Measurements from ENCODE around the gene ZNF37A. TPM values are rescaled to one million over a fixed set of nuclear protein-coding genes. Genes with fewer than 3 reads are reported as not detected.

ZNF37A gene
- total RNA-seq, 4 donors from 2014 or later = 20.3 to 27.6 (median 24.7) TPM

- Histone ChIP-seq H3K9me3 (peaks cover 0 to 21% (median 5%) of the 10 kb centered on the region in 4 donors), H3K27me3 (no peaks in the 10 kb centered on the region), H3K36me3 (peaks cover 4 to 47% (median 11%) of the 10 kb centered on the region in 3 donors), H3K4me1 (peaks cover 0 to 19% (median 6%) of the 10 kb centered on the region in 4 donors), H3K27ac (peak overlapping the region; percentile 73 to 91 (median 87)), H3K4me3 (peak overlapping the region; percentile 51 to 91 (median 74))
- no peak for DNase-seq (ENCODE audit: low spot score in 2 of 2)
- WGBS, 2 donors = 48 to 57% methylated on average over 21 of the region's 21 CpGs
- TF ChIP-seq CTCF (IDR thresholded peaks at IDR 0.05) (no peak), EP300 (IDR thresholded peaks at IDR 0.05) (no peak), POLR2A (IDR thresholded peaks at IDR 0.05) (no peak)
These were observed 914 bp downstream of the ZNF37A start for GRCh38 chr10:38094927-38095574.

DNA sequence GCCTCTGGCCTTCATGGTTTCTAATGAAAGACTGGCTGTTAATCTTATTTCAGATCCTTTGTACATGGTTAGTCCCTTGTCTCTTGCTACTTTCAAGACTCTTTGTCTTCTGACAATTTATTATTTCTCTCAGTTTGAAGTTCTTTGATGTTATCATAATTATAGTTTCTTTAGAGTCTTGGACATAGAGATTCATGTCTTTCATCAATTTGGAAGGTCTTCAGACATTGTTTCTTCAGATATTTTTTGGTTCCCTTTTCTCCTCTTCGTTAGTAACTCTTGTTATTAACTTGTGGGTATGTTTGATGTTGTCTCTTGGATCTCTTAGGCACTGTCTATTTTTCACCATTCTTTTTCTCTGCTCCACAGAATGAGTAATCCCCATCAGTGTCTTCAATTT, 8.7 kb downstream of the ZNF37A start:
- no peaks in the 10 kb centered on the region for H3K27me3 ChIP-seq
- TF ChIP-seq POLR2A (IDR thresholded peaks at IDR 0.05) (no peak), CTCF (IDR thresholded peaks at IDR 0.05) (no peak), EP300 (IDR thresholded peaks at IDR 0.05) (no peak)
- no peaks in the 10 kb centered on the region for H3K4me1 ChIP-seq
- no peak overlapping the region for H3K27ac ChIP-seq
- DNase-seq (ENCODE audit: low spot score in 2 of 2) = no peak
- peaks cover 2 to 92% (median 26%) of the 10 kb centered on the region in 3 donors for H3K36me3 ChIP-seq
- peaks cover 0 to 92% (median 42%) of the 10 kb centered on the region in 4 donors for H3K9me3 ChIP-seq
- no peak overlapping the region for H3K4me3 ChIP-seq
- 94 to 100% methylated on average over 1 of the region's 1 CpG for WGBS, 2 donors

- no peak overlapping the region for H3K4me3 ChIP-seq
- WGBS, 2 donors = 91% methylated on average over 3 of the region's 3 CpGs
These were observed 9.6 kb downstream of the ZNF37A start for GRCh38 chr10:38103756-38104155.

DNA sequence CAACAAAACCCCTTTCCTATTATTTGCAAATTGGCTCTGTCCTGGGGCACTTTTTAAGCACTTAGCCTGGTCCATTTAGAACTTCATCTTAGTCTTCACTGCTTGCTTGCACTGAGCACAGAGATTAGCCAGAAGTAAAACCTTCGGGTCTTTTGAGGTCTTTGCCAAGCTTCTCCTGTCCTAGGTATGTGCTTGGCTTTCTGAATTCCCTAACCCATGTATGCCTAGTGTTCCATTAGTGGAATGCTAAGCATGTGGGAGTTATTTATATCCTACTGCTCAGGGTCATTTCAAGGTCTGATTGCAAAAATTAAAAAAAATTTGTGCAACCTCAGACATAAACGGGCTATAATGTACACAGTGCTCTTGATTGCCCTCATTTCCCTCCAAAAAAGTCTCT, 18.0 kb downstream of the ZNF37A start:
- Histone ChIP-seq H3K27me3 (no peaks in the 10 kb centered on the region), H3K4me1 (no peaks in the 10 kb centered on the region), H3K4me3 (no peak overlapping the region), H3K36me3 (peaks cover 3 to 77% (median 34%) of the 10 kb centered on the region in 3 donors), H3K9me3 (peaks cover 0 to 100% (median 42%) of the 10 kb centered on the region in 4 donors), H3K27ac (no peak overlapping the region)
- 91 to 95% methylated on average over 2 of the region's 2 CpGs for WGBS, 2 donors
- no peak for DNase-seq (ENCODE audit: low spot score in 2 of 2)
- TF ChIP-seq CTCF (IDR thresholded peaks at IDR 0.05) (no peak), EP300 (IDR thresholded peaks at IDR 0.05) (no peak), POLR2A (IDR thresholded peaks at IDR 0.05) (no peak)

More at GRCh38 chr10:38103756-38104155, 9.6 kb downstream of the ZNF37A start:
- no peaks in the 10 kb centered on the region for H3K27me3 ChIP-seq
- H3K9me3 ChIP-seq = peaks cover 0 to 97% (median 46%) of the 10 kb centered on the region in 4 donors
- H3K36me3 ChIP-seq = peaks cover 2 to 85% (median 26%) of the 10 kb centered on the region in 3 donors
- no peaks in the 10 kb centered on the region for H3K4me1 ChIP-seq
- DNase-seq (ENCODE audit: low spot score in 2 of 2) = no peak
- TF ChIP-seq POLR2A (IDR thresholded peaks at IDR 0.05) (no peak), EP300 (IDR thresholded peaks at IDR 0.05) (no peak), CTCF (IDR thresholded peaks at IDR 0.05) (no peak)
- H3K27ac ChIP-seq = no peak overlapping the region

DNA sequence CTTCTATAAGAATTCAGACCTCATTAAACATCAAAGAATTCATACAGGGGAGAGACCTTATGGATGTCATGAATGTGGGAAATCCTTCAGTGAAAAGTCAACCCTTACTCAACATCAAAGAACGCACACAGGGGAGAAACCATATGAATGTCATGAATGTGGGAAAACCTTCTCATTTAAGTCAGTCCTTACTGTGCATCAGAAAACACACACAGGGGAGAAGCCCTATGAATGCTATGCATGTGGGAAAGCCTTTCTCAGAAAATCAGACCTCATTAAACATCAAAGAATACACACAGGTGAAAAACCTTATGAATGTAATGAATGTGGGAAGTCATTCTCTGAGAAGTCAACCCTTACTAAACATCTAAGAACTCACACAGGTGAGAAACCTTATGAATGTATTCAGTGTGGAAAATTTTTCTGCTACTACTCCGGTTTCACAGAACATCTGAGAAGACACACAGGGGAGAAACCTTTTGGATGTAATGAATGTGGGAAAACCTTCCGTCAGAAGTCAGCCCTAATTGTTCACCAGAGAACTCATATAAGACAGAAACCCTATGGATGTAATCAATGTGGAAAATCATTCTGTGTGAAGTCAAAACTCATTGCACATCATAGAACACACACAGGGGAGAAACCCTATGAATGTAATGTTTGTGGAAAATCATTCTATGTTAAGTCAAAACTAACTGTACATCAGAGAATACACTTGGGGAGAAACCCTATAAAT, 24.1 kb downstream of the ZNF37A start:
- peaks cover 10 to 100% (median 61%) of the 10 kb centered on the region in 4 donors for H3K9me3 ChIP-seq
- no peak overlapping the region for H3K27ac ChIP-seq
- no peak for TF ChIP-seq EP300 (IDR thresholded peaks at IDR 0.05)
- TF ChIP-seq CTCF (IDR thresholded peaks at IDR 0.05) = no peak
- H3K4me1 ChIP-seq = no peaks in the 10 kb centered on the region
- H3K4me3 ChIP-seq = no peak overlapping the region
- H3K36me3 ChIP-seq = peaks cover 8 to 86% (median 40%) of the 10 kb centered on the region in 3 donors
- 97 to 99% methylated on average over 3 of the region's 3 CpGs for WGBS, 2 donors
- no peaks in the 10 kb centered on the region for H3K27me3 ChIP-seq
- no peak for DNase-seq (ENCODE audit: low spot score in 2 of 2)
